Osteoblast (primary cell): Measurements from ENCODE around the gene ST6GALNAC3. TPM values are rescaled to one million over a fixed set of nuclear protein-coding genes. Genes with fewer than 3 reads are reported as not detected.

ENCODE experiments used
- DNase-seq: peaks from one replicate; pipeline ENCODE4 v3.0.0; 2011; ENCODE audit warnings: low spot score, mixed read lengths; ENCODE audit not compliant: insufficient read length; ENCODE audit errors: missing footprints
- H2AFZ ChIP-seq: 2 replicates; pipeline ENCODE4 v1.6.0; 2011; ENCODE audit warnings: mild to moderate bottlenecking, low read length
- H3K27ac ChIP-seq: 2 replicates; pipeline ENCODE4 v1.5.1; 2011; ENCODE audit warnings: mild to moderate bottlenecking, low read depth, low read length, moderate library complexity
- H3K27me3 ChIP-seq: 2 replicates; pipeline ENCODE4 v1.6.0; 2012; ENCODE audit warnings: mild to moderate bottlenecking, control low read depth, inconsistent platforms, low read length, moderate library complexity; ENCODE audit not compliant: insufficient read depth
- H3K36me3 ChIP-seq: 2 replicates; pipeline ENCODE4 v1.5.1; 2011; ENCODE audit warnings: mild to moderate bottlenecking, low read length, control low read depth, moderate library complexity; ENCODE audit not compliant: insufficient read depth
- H3K4me1 ChIP-seq: 2 replicates; pipeline ENCODE4 v1.5.1; 2011; ENCODE audit warnings: mild to moderate bottlenecking, low read length, control low read depth, moderate library complexity; ENCODE audit not compliant: insufficient read depth
- H3K4me2 ChIP-seq: 2 replicates; pipeline ENCODE4 v1.6.0; 2011; ENCODE audit warnings: mild to moderate bottlenecking, low read length; ENCODE audit not compliant: insufficient read depth
- H3K4me3 ChIP-seq: fragments of 200-600 bp; sonication (generic); 3 replicates; pipeline ENCODE4 v1.5.1; 2012; ENCODE audit warnings: mild to moderate bottlenecking, low read length, inconsistent platforms; ENCODE audit not compliant: insufficient read depth
- H3K79me2 ChIP-seq: 2 replicates; pipeline ENCODE4 v1.6.0; 2012; ENCODE audit warnings: mild to moderate bottlenecking, low read length, control low read depth, inconsistent platforms; ENCODE audit not compliant: insufficient read depth
- H3K9me3 ChIP-seq: 2 replicates; pipeline ENCODE4 v1.5.1; 2011; ENCODE audit warnings: low read depth, low read length, control low read depth
- H4K20me1 ChIP-seq: 2 replicates; pipeline ENCODE4 v1.6.0; 2012; ENCODE audit warnings: mild to moderate bottlenecking, low read length, control low read depth; ENCODE audit not compliant: insufficient read depth
- total RNA-seq: library from RNA; depleted of rRNA; stranded (reverse); fragments of >200 nt; gene quantifications from 2 replicates; pipeline ENCODE4 v1.2.3, GENCODE V29; 2012
- TF ChIP-seq, protein P1 (sequence below): IDR thresholded peaks from 2 replicates; pipeline ENCODE4 v1.5.1; 2011; ENCODE audit warnings: mild to moderate bottlenecking, low read depth, low read length, moderate library complexity; ENCODE audit errors: extremely low read depth

Gene ST6GALNAC3
- total RNA-seq, 1 donor: not detected

DNA sequence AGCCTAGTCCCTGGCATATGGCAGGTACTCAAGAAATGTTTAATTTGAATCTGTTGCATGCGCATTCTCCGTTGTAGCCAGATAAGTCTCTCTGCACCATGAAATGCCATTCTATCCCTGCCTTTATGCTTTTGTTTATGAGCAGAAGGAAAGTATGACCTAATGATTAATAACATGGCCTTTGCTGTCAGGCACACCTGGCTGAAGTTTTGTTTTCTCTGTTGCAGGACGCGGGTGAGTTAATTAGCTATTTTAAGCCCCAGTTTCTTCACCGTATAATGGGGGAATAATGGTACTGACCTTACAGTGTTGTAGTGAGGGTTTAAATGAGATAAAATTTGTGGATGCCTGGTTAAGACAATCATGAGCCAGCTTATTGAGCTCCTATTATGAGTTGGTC, 87.7 kb downstream of the ST6GALNAC3 start:
- TF ChIP-seq, protein P1, sequence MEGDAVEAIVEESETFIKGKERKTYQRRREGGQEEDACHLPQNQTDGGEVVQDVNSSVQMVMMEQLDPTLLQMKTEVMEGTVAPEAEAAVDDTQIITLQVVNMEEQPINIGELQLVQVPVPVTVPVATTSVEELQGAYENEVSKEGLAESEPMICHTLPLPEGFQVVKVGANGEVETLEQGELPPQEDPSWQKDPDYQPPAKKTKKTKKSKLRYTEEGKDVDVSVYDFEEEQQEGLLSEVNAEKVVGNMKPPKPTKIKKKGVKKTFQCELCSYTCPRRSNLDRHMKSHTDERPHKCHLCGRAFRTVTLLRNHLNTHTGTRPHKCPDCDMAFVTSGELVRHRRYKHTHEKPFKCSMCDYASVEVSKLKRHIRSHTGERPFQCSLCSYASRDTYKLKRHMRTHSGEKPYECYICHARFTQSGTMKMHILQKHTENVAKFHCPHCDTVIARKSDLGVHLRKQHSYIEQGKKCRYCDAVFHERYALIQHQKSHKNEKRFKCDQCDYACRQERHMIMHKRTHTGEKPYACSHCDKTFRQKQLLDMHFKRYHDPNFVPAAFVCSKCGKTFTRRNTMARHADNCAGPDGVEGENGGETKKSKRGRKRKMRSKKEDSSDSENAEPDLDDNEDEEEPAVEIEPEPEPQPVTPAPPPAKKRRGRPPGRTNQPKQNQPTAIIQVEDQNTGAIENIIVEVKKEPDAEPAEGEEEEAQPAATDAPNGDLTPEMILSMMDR: no peak
- H3K36me3 ChIP-seq: no peaks in the 10 kb centered on the region
- no peak for DNase-seq
- H3K27ac ChIP-seq: no peak overlapping the region
- no peak overlapping the region for H3K4me3 ChIP-seq
- H3K27me3 ChIP-seq: no peaks in the 10 kb centered on the region
- H3K4me1 ChIP-seq: no peaks in the 10 kb centered on the region
- H2AFZ ChIP-seq: no peak overlapping the region
- no peaks in the 10 kb centered on the region for H3K79me2 ChIP-seq
- H4K20me1 ChIP-seq: no peaks in the 10 kb centered on the region
- H3K4me2 ChIP-seq: no peak overlapping the region
- no peaks in the 10 kb centered on the region for H3K9me3 ChIP-seq

DNA sequence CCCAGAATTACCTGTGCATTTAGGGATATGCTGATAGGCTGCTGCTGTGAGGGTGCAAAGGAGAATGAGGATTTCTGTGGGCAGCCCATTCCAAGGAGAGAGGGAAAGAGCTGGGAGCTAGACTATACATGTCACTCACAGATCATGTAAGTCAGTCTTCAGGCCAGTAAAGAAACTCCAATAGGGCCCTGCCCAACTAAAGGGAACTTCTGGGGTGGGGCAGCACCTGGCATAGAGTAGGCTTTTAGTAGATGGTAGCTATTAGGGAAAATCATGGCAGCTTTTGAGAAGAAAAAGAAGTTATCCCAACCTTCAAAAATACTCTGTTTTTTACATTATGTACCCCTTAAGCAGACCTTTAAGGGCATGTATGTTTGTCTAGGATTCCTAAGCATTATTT, 89.6 kb downstream of the ST6GALNAC3 start:
- Histone ChIP-seq H3K4me3 (no peak overlapping the region), H3K4me1 (no peaks in the 10 kb centered on the region), H3K27me3 (no peaks in the 10 kb centered on the region), H4K20me1 (no peaks in the 10 kb centered on the region), H3K27ac (no peak overlapping the region), H3K9me3 (no peaks in the 10 kb centered on the region), H3K36me3 (no peaks in the 10 kb centered on the region), H3K79me2 (no peaks in the 10 kb centered on the region), H3K4me2 (no peak overlapping the region), H2AFZ (no peak overlapping the region)
- TF ChIP-seq, protein P1: no peak
- DNase-seq: no peak

DNA sequence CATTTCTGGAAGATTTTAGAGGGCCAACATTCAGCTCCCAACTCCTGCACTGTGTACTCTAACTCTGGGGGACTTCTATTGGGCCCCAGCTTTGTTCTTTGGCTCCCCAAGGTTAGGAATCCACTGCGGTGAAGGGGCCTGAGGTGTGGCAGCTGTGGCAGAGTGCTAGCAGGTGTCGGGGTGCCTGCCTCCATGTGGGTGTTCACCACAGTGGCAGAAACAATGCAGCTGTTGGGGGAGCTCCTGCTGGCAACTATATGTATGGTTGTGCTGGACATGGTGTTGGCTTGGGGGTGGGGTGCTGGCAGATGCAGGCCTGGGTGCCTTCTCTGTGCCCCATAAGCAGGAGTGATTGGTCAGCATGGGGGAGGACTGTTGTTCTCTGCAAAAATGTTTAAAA, 95.5 kb downstream of the ST6GALNAC3 start:
- Histone ChIP-seq H2AFZ (no peak overlapping the region), H4K20me1 (no peaks in the 10 kb centered on the region), H3K27me3 (no peaks in the 10 kb centered on the region), H3K27ac (no peak overlapping the region), H3K36me3 (no peaks in the 10 kb centered on the region), H3K4me2 (no peak overlapping the region), H3K4me1 (no peaks in the 10 kb centered on the region), H3K4me3 (no peak overlapping the region), H3K79me2 (no peaks in the 10 kb centered on the region), H3K9me3 (no peaks in the 10 kb centered on the region)
- TF ChIP-seq, protein P1: no peak
- DNase-seq: no peak

DNA sequence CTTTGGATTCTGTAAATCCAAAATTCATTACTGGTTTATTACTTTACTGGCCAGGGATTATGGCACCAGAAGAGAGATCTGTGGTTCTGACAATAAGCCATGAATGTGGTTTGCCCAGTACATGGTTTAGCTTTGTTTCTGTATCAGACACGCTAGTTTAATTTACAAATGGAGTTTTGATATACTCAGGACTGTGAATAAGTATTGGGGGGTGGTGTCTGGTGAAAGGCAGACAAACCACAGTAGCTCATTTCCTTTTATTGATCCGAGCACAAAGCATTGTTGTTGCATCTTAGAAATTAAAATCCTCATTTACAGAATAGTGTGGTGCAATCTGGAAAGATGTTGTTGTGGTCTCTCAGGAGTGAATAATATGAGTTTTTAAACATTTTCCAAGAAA, 96.0 kb downstream of the ST6GALNAC3 start:
- Histone ChIP-seq H3K4me1 (no peaks in the 10 kb centered on the region), H3K4me2 (no peak overlapping the region), H3K9me3 (no peaks in the 10 kb centered on the region), H3K27ac (no peak overlapping the region), H3K4me3 (no peak overlapping the region), H3K36me3 (no peaks in the 10 kb centered on the region), H3K27me3 (no peaks in the 10 kb centered on the region), H4K20me1 (no peaks in the 10 kb centered on the region), H3K79me2 (no peaks in the 10 kb centered on the region), H2AFZ (no peak overlapping the region)
- TF ChIP-seq, protein P1: no peak
- DNase-seq: no peak
